SKM-1 (cell line): ENCODE data around the gene ADI1.
"Not testable (repeated sequence)": the region's sequence is repeated elsewhere in the genome, so short reads cannot be mapped to it uniquely, and the experiment has no call there.

Experiments used
- DNase-seq: peaks from one replicate; lab custom pipeline; 2025; ENCODE audit not compliant: unreplicated experiment; lab: John Stamatoyannopoulos, UW

ADI1 gene

GRCh38 chr2:3529316-3530025 lies 10.1 kb upstream of the ADI1 start:
- no peak for DNase-seq

GRCh38 chr2:3527886-3528785 lies 8.8 kb upstream of the ADI1 start:
- no peak for DNase-seq

- DNase-seq = no peak
These were observed 7.5 kb upstream of the ADI1 start for GRCh38 chr2:3526871-3527270.

GRCh38 chr2:3523551-3524041 lies 4.3 kb upstream of the ADI1 start:
- no peak for DNase-seq

- no peak for DNase-seq
These were observed 3.7 kb upstream of the ADI1 start for GRCh38 chr2:3522961-3523421.

GRCh38 chr2:3520591-3520990 lies 1.3 kb upstream of the ADI1 start:
- DNase-seq = no peak

GRCh38 chr2:3518496-3519254 lies 656 bp downstream of the ADI1 start:
- DNase-seq = peak; percentile 80

GRCh38 chr2:3517948-3518495 lies 1.3 kb downstream of the ADI1 start:
- no peak for DNase-seq

- DNase-seq = no peak
These were observed 2.5 kb downstream of the ADI1 start for GRCh38 chr2:3516831-3517230.

- DNase-seq = not testable (repeated sequence)
These were observed 3.9 kb downstream of the ADI1 start for GRCh38 chr2:3515438-3515837.

- DNase-seq = no peak
These were observed 6.1 kb downstream of the ADI1 start for GRCh38 chr2:3513026-3513810.

- no peak for DNase-seq
These were observed 7.2 kb downstream of the ADI1 start for GRCh38 chr2:3512086-3512485.

GRCh38 chr2:3505771-3506170 lies 13.6 kb downstream of the ADI1 start:
- DNase-seq = no peak

GRCh38 chr2:3504741-3505140 lies 14.6 kb downstream of the ADI1 start:
- DNase-seq = no peak

GRCh38 chr2:3503483-3503882 lies 15.8 kb downstream of the ADI1 start:
- DNase-seq = no peak

- no peak for DNase-seq
These were observed 16.3 kb downstream of the ADI1 start for GRCh38 chr2:3503046-3503445.

GRCh38 chr2:3500326-3500899 lies 18.9 kb downstream of the ADI1 start:
- no peak for DNase-seq

GRCh38 chr2:3498783-3499394 lies 20.4 kb downstream of the ADI1 start:
- DNase-seq = no peak

- not testable (repeated sequence) for DNase-seq
These were observed 22.6 kb downstream of the ADI1 start for GRCh38 chr2:3496708-3497080.
